ENCODE measurements around the gene DIPK2B.

DNA sequence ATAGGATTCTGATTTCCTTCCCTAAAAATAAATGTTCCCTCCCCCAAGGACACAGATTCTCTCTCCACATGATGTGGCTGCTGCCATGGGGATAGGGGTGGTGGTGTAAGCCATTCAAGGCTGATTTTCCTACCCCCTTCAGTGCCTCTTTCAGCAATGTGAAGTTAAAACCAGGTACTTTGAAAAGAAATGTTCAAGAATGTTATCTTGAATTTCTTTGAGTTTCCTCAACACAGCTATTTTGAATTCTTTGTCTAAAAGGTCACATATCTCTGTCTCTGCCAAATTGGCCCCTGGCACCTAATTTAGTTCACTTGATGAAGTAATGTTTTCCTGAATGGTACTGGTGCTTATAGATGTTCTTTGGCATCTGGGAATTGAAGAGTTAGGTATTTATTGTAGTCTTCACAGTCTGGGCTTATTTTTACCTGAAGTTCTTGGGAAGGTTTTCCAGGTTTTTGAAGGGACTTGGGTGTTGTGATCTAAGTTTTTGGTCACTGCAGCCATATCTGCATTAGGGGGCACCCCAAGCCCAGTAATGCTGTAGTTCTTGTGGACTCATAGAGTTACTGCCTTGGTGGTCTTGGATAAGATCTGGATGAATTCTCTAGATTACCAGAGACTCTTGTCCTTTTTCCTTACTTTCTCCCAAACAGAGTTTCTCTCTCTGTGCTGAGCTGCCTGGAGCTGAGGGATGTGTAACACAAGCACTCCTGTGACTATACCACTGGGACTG, 7.6 kb upstream of the DIPK2B start:
- TF ChIP-seq, protein P1, sequence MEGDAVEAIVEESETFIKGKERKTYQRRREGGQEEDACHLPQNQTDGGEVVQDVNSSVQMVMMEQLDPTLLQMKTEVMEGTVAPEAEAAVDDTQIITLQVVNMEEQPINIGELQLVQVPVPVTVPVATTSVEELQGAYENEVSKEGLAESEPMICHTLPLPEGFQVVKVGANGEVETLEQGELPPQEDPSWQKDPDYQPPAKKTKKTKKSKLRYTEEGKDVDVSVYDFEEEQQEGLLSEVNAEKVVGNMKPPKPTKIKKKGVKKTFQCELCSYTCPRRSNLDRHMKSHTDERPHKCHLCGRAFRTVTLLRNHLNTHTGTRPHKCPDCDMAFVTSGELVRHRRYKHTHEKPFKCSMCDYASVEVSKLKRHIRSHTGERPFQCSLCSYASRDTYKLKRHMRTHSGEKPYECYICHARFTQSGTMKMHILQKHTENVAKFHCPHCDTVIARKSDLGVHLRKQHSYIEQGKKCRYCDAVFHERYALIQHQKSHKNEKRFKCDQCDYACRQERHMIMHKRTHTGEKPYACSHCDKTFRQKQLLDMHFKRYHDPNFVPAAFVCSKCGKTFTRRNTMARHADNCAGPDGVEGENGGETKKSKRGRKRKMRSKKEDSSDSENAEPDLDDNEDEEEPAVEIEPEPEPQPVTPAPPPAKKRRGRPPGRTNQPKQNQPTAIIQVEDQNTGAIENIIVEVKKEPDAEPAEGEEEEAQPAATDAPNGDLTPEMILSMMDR (IDR thresholded peaks at IDR 0.05; ENCODE audit: borderline replicate concordance, extremely low read depth, low read length, poor library complexity, severe bottlenecking) = no peak
- no peak for TF ChIP-seq EZH2 (IDR thresholded peaks at IDR 0.05; ENCODE audit: borderline replicate concordance, low read depth, low read length, severe bottlenecking)

All from DND-41 (cell line).